Measurements from ENCODE around the gene CAPN10.

The CAPN10 gene

DNA sequence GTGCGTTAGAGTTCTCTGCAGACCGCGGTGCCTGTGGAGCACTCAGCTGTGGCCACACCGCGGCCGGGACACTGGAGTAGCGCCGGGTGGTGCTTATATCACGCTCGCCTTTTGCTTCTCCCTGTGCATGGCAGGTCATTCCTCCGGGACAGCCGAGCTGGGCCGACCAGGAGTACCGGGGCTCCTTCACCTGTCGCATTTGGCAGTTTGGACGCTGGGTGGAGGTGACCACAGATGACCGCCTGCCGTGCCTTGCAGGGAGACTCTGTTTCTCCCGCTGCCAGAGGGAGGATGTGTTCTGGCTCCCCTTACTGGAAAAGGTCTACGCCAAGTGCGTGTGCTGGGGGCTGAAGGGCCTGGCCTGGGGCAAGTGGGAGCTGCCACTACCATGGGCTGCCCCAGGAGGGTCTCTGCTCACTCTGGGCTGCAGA is 4.2 kb downstream of the CAPN10 start:
- no peak for DNase-seq

DNA sequence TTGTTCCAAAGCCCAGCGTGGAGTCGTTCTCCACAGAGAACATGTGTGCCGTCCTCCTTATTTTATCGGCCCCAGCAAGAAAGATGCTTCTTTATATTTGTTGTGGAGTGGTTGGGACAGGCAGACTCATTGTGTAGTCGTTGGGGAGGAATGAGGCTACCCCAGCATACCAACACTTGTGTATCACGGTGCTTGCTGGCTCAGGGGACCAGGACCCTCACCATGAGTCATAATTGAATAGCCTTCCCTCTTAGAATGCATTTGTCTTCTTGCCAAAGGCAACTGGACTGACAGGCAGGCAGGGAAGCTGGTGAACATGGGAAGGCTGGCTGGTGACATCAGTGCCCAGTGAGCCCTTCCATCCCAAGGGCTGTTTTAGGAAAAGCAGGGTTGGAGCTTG is 4.7 kb downstream of the CAPN10 start:
- DNase-seq, result no peak

DNA sequence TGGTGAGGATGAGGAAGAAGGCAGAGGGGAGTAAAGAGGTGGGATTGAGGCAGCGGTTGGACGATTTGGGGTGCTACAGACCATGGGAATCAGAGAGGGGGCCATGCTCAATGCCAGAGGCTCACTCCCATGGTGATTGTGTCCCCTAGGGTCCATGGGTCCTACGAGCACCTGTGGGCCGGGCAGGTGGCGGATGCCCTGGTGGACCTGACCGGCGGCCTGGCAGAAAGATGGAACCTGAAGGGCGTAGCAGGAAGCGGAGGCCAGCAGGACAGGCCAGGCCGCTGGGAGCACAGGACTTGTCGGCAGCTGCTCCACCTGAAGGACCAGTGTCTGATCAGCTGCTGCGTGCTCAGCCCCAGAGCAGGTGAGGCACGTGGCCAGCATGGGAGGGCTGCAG is 5.2 kb downstream of the CAPN10 start:
- no peak for DNase-seq

DNA sequence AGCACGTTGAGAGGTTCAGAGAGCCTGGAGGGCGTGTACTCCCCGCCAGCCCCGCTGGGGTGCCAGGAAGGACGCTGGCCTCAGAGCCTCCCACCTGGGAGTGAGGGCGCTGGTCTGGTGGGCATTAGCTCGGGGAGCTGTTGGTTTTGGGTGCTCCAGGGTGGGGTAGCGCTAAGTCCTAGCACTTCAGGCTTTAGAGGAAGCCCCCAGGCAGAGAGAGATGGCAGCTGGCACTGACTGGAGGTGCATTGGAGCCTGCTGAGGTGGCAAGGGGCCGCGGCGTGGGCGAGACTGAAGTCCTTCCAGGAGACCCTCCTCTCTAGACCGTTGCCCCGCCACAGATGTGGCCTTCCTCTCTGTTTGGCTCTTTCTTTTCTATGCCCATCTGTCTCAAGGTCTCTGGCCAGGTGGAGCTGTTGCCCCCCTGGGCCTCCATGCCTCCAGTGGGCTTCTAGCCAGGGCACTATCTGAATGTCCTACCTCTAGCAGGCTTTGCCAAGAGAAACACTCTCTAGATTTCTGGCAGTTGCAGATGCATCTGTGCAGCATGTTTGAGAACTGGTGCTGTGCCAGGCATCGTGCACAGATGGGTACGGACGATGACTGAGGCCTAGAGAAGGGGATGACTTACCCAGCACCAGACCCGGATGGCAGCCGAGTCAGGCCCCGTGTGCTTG is 6.6 kb downstream of the CAPN10 start:
- DNase-seq, result no peak

DNA sequence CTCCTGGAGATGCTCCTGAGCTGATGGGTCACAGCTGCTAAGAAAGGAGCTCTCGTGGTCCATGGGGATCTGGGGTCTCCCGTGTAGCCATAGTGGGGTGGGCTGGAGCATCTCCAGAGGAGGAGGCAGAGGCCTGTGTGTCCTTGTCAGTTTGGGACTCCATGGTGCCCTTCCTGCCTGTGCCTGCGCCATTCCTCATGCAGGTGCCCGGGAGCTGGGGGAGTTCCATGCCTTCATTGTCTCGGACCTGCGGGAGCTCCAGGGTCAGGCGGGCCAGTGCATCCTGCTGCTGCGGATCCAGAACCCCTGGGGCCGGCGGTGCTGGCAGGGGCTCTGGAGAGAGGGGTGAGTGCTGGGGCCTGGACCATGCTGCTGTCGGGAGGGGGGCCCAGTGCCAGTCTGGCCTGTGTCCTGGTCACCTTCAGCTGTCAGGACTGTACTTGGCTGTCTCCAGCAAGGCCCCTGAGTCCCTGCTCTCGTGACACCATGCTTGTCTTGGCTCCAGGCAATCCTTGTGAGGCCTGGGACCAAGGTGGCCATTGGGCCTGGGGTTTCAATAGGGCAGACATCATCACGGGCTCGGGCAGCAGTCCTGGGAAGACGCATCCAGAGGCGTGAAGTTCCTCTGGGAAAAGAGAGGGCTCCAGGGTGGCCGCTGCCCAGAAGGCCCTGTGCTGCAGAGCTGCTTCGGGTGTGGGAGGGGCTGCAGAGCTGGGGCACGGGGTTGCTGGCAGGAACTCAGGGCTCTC is 7.3 kb downstream of the CAPN10 start:
- no peak for DNase-seq

DNA sequence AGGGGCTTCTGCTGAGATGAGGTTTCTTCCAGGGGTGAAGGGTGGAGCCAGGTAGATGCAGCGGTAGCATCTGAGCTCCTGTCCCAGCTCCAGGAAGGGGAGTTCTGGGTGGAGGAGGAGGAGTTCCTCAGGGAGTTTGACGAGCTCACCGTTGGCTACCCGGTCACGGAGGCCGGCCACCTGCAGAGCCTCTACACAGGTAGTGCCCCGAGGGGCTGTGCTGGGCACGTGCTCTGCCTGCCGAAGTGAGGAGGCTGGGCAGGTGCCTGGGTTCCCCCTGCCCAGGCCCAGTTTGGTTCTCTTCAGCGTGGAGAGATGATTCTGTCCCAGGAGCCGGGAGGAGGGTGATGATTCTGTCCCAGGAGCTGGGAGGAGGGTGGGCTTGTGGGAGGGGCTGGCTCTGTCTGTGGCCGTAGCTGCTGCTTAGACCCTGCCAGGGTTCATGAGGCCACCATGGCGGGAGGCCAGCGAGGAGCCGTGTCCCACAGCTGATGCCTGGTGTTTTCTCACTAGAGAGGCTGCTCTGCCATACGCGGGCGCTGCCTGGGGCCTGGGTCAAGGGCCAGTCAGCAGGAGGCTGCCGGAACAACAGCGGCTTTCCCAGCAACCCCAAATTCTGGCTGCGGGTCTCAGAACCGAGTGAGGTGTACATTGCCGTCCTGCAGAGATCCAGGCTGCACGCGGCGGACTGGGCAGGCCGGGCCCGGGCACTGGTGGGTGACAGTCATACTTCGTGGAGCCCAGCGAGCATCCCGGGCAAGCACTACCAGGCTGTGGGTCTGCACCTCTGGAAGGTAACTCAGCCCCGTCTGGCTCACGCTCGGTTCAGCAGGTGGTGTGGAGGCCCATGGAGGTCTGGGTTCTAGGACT is 8.2 kb downstream of the CAPN10 start:
- no peak for DNase-seq

DNA sequence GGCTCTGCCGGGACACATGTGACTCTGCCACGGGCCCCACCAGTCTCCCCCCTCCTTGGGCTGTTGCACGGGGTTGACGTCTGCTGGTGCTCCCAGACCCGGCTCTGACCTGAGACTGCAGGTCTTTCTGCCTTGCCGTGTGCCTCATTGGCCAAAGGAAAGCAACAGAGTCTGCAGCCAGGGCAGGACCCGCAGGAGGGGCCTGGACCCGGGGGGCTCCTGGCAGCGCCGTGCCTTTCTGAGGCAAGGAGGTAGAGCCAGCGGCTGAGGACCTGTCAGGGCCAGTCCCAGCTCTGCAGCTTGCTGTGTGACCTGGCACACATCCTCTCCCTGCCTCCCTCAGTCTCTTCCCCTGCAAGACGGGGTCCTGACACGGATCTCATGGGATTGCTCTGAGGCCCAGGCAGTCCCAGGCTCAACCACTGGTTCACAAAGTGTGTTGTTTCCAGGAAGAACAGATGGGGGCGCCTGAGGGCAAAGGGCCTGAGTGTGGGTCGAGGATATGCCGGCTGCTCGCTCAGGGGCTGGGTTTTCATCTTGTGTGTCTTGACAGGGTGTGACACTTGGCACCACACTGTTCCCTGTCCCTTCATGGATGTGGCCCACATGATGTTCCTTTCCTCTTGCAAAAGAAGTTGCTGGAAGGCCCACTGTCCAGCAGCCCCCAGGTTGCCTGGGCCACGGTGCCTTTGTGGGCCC is 9.0 kb downstream of the CAPN10 start:
- no peak for DNase-seq

DNA sequence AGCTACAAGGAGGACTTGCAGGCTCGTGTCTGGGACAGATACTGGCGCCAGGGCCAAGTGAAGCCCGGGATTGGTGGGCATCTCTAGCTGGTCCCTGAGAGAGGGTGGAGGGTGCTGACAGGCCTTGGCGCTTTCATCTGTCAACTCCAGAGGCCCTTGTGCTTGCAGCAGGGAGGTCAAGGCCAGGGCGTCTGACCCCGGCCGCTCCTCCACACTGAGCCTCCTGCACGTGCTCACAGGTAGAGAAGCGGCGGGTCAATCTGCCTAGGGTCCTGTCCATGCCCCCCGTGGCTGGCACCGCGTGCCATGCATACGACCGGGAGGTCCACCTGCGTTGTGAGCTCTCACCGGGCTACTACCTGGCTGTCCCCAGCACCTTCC is 9.5 kb downstream of the CAPN10 start:
- DNase-seq, result no peak

DNA sequence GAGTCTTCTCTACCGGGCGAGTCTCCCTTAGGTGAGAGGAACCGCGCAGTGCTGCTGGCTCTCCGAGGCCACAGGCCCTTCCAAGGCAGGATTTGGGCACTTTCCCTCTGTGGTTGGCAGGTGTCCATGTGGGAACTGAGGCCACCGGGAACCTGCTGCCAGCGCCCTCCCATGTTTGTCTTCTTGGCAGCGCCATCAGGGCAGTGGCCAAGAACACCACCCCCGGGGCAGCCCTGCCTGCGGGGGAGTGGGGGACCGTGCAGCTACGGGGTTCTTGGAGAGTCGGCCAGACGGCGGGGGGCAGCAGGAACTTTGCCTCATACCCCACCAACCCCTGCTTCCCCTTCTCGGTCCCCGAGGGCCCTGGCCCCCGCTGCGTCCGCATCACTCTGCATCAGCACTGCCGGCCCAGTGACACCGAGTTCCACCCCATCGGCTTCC is 10.0 kb downstream of the CAPN10 start:
- DNase-seq, result no peak

DNA sequence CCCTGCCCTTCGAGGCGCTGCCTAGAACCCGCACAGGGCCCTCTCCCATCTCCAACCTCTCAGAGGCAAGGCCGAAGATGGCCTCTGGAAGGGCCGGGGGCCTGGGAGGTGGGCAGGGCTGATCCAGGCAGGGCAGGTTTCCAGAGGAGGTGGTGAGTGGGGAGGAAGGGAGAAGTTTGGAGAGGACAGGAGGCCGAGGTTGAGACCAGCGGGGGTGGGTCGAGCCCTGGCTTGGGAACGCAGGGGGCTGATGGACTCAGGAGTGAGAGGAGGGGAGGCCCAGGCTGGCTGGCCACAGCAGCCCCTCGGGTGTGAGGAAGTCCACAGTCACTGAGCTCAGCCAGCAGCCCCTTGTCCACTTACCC is 10.5 kb downstream of the CAPN10 start:
- DNase-seq, result no peak

DNA sequence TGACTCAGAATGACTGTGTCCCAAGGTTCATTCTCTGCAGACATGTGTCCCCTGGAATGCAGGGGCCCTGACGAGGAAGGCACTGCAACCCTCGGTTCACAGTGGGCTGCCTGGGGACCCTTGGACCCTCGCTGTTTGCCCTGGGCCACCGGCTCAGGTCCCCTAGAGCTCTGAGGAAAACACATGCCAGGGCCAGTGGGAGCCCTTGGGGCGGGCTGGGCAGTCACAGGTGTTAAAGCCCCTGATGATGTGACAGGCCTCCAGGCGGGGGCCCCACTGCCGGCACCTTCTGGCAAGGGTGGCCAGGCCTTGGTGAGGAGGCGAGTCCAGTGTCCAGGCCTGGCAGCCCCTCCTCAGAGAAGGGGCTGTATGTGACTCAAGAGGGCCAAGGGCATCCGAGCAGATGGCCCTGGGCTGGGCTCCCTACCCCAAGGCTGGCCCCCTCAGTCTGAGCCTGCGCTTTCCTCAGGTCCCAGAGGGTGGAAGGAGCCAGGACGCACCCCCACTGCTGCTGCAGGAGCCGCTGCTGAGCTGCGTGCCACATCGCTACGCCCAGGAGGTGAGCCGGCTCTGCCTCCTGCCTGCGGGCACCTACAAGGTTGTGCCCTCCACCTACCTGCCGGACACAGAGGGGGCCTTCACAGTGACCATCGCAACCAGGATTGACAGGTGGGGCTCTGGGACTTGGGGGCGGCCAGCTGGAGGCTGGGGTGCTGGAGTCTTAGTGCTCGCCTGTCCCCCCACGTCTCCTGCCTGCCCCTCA is 11.1 kb downstream of the CAPN10 start:
- no peak for DNase-seq

DNA sequence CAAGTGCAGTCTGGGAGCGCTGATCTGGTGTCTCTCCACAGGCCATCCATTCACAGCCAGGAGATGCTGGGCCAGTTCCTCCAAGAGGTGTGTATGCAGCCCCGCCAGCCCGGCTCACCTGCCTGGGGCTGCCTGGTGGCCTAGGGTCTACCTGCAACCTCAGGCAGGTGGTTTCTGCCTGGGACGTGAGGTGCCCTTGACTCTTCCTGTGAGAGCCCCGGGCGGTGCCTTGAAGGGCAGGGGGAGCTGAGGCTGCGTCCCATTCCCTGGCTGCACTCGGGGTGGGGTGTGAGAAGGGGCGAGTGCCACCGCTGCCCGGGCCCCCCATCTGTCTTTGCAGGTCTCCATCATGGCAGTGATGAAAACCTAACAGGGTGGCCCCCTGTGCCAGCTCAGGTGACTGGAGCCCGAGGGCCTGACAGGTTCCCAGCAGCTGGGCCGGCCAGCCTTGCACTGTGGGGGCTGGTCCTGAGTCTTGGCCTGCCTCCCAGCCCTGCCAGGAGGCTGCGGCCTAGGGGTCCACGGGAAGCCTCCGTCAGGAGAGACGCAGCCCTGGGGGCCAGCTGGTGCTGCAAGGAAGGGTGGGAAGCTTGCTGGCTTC is 11.9 kb downstream of the CAPN10 start:
- no peak for DNase-seq

DNA sequence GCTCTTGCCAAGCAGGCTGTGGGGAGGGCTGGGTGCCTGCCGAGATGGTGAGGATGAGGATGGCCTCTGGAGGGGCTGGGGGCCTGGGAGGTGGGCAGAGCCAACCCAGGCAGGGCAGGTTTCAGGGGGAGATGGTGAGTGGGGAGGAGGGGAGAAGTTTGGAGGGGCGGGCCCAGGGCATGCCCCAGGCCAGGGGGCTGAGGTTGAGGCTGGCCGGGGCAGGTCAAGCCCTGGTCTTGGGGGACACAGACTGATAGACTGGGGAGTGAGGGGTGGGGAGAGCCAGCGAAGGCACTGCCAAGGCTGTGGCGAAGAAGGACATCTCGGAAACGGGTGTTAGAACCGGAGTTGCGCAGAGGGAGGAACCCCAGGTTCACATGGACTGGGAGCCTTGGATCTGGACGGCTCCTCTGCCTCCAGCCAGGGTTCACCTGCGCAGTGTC is 12.6 kb downstream of the CAPN10 start:
- DNase-seq, result no peak

DNA sequence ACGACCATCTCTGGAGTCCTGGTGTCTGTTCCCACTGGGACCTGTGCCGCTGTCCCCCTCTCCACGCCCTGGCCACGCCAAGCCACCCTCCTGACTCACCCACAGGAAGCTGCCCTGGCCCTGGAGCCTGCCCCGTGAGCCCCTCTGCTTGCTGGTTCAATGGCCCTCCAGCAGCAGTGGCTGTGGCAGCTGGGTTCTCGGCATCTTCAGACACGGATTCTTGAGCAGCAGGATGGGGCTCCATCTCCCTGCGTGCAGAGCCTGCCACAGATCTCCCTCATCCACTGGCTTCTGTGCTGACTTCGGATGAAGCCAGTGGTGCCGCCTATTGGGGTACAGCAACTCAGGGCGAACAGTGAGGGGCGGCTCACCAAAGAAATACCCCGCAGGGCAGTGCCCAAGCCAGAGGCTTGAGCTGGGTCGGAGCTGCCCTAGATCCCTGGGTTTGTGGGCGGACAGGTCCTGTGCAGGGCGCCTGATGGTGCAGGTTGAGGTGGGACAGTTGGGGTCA is 14.0 kb downstream of the CAPN10 start:
- no peak for DNase-seq

DNA sequence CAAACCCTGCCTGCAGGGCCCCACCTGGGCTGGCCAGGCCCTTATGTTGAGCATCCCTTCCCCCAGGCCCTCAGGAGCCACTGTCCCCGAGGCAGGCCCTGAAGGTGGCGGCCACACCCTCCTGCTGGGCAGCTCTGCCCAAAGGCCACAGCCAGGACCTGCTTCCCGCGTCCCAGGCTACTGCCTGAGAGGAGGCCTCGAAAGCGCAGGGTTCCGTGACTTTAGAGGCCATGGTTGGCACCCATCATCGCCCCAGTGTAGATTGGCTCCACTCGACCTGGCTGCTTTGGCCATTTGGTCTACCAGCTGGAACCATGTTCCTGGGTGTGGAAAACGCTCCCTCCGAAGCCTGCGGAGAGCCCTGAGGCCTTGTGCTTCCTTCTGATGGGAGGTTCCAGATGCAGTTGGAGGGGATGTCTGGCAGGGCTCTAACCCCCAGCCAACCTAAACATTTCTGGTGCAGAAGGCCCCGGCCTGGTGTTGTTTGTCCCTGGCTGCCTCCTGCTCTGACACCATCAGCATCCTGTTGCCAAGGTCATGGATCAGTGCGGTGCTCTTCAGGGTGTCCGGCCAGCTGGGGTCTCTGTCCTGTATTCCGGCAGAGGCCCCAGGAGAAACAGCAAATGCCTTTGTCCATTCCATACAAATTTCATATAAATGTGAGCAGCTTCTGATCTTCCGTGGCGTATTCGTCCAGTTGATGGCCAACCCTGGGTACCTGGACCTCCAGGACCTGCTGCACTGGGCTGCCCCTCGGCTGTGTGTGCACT is 14.7 kb downstream of the CAPN10 start:
- no peak for DNase-seq

DNA sequence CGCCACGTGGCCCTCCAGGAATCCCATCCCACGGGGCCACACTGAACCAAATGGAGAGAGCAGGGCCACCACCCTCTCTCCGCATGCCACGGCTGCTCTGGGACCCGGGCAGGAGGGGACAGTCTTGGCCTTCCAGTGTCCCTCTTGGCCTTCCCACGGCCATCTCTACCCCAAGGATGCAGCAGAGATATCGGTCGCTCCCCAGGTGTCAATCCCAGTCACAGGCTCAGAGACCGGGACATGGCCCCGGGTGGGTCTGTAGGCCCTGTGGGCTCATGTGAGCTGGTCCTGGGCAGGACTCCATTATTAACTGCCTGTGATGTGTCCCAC is 15.3 kb downstream of the CAPN10 start:
- DNase-seq, result no peak

DNA sequence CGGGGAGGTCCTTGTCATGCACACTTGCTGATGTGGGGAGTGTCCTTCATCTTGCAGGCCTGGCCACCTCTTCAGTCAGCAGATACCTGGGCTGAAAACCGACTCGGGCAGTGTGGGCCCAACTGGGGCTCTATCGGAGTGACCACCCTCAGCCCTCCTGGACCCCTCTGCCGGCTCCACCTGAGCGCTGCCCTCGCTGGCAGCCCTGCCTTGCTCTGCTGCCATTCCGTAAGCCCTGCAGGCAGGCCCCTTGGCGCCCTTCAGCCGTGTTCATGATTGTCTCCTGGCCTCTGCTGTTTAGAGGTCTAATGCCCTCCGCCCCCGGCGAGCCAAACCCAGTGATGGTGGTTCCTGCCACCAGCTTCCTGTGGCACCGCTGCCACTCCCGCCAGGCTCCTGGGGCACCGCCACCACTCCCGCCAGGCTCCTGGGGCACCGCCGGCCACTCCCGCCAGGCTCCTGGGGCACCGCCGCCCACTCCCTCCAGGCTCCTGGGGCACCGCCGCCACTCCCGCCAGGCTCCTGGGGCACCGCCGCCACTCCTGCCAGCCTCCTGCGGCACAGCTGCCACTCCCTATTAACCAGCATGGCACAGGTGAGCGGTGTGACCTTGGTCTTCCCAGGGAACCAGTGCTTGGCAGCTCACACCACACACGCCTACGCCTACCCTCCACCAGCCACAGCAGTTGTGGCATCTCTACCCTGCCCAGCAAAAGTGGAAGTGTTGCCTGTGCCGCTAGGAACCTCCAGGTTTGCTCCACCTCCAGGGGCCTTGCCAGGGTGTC is 15.9 kb downstream of the CAPN10 start:
- no peak for DNase-seq

DNA sequence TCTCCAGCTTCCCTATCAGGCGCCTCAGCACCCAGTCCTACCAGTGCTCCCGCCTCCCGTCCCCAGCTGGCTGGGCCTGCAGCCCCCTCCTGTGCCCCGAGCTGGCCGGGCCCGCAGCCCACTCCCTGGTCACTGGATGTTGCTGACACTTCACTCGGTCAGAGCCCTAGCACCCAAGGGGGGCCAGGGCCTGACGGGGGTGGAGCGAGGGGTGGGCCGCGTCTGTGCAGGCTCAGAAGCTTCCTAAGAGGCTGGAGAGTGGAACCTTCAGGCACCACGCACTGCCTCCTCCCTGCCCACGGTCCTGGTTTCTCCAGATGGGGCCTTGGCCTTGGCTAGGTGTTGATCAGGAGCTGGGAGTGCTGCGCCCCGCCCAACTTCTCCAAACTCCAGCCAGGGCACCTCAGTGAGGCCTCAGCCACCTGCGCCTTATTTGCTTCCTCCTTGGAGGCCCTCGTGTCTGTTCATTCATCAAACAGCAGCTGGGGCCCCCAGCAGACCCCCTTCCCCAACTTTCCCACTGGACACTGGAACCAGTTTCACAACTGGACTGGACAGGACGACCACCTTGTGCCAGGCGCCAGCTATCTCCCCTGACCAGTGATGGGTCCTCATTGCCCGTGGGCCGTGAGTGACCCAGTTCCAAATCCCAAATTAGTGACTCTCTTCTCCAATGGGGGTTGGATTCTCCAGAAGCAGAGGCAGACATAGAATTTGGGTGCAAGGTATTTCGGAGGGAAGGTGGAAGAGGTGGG is 16.7 kb downstream of the CAPN10 start:
- no peak for DNase-seq

DNA sequence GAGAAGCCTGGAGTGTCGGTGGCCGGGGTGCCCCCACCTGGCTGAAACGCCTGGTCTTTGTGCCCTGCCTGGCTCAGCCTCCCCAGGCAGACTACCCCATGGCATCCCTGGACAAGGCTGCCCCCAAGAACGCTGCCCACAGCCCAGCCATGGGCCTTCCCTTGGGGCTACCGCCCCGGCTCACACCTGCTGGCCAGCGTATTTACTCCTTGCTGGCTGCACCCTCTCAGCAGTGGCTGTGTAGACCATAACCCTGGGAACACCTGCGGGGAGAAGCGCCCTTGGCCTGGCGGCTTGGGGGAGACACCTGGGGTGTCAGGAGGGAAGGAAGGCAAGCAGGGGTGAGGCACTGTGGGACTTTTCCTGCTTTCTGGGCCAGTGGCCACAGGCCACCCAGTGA is 17.3 kb downstream of the CAPN10 start:
- no peak for DNase-seq

Measured in NCI-H774 (cell line).